Measurements from ENCODE around the gene NEDD8. TPM values are rescaled to one million over a fixed set of nuclear protein-coding genes. Genes with fewer than 3 reads are reported as not detected.

The NEDD8 gene
- total RNA-seq, 2 experiments from 2014 or later, result 181 to 205 TPM

DNA sequence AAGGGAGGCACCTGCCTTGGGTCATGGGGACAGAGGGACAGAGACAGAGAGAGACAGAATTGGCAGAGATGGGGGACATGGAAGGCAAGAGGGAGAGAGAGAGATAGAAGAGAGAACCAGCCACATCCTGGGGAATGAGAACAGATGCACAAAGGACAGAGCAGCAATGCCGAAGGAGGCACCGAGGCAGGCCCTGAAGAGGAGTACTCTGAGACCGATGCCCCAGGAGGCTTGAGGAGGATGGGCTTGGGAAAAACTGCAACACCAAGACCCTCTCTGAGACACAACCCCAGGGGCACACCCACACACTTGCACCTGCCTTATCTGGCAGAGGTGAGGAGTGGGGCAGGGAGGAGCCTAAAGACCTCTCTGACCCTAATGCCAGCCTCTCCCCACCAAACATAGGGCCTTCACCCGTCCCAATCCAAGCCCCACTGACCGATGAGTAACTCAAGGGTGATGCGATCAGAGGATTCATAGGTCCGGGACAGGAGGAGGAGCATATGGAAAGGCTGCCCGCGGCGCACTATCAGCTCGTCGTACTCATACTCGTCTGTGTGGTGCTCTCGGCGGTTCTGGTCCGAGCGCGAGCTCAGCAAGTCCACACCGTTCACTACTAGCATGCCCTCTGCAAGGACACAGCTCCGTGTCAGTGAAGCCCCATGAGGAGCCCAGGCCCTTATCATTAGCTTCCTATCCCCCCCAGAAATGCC lies 29.2 kb upstream of the NEDD8 start:
- ATAC-seq (no peak), DNase-seq (no peak)
- Mint-ChIP-seq H3K27ac (no peak overlapping the region), H3K4me1 (no peaks in the 10 kb centered on the region), H3K36me3 (no peaks in the 10 kb centered on the region), H3K9me3 (ENCODE audit: low read depth) (no peaks in the 10 kb centered on the region), H3K27me3 (no peaks in the 10 kb centered on the region), H3K4me3 (no peak overlapping the region)
- CTCF ChIA-PET, result interaction anchor here (0.7 to 1.9 kb wide), 3 partner anchors 10 to 18 kb away, joined by 3 to 10 read pairs (median 4); partner anchors contain the start of gene RABGGTA

GRCh38 chr14:24260780-24261157 lies 28.6 kb upstream of the NEDD8 start:
- CTCF ChIA-PET, result no interaction called here
- no peak overlapping the region for H3K4me3 Mint-ChIP-seq
- no peak for ATAC-seq

DNA sequence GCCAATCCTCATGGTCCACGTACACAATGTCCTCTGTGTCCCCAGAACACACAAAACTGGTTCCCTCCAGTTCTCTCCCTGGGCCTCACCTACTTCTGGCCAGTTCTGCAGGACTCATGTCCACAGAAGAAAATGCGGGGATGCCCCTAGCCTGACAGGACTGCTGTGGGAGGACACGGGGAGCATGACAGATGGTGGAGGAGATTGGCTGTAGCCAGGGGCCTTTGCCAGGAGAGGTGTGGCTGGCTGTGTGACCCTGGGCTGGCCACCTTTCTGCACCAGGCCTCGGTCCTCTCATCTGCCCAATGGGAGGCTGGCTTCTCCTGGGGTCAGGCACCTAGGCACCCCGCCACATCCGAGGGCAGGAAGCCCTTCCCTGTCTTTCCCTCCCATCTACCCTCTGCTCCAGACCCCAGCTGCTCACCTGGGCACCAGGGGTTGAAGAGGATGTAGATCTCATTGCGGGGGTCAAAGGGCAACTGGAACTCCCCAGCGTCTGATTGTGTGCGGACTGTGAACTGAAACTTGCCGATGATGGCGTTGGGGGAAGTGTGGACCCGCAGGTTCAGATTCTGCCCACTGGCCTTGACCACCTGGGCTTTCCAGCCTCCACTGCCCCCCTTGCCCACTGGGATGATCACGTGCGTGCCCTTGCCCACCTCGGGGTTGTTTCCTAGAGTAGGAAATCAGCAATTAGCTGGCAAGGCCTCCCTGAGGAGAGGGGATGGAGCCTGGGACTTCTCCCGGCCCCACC lies 28.0 kb upstream of the NEDD8 start:
- Mint-ChIP-seq H3K27ac (no peak overlapping the region), H3K4me3 (no peak overlapping the region), H3K27me3 (no peaks in the 10 kb centered on the region), H3K9me3 (ENCODE audit: low read depth) (no peaks in the 10 kb centered on the region), H3K4me1 (no peaks in the 10 kb centered on the region), H3K36me3 (no peaks in the 10 kb centered on the region)
- no peak for ATAC-seq
- CTCF ChIA-PET, result no interaction called here
- DNase-seq, result no peak

More at GRCh38 chr14:24260780-24261157, 28.6 kb upstream of the NEDD8 start:
- no peaks in the 10 kb centered on the region for H3K36me3 Mint-ChIP-seq
- no peaks in the 10 kb centered on the region for H3K9me3 Mint-ChIP-seq (ENCODE audit: low read depth)
- H3K27me3 Mint-ChIP-seq, result no peaks in the 10 kb centered on the region
- H3K4me1 Mint-ChIP-seq, result no peaks in the 10 kb centered on the region
- no peak overlapping the region for H3K27ac Mint-ChIP-seq
- DNase-seq, result no peak

GRCh38 chr14:24259282-24260025 lies 27.3 kb upstream of the NEDD8 start:
- CTCF ChIA-PET, result no interaction called here

GRCh38 chr14:24258548-24259265 lies 26.5 kb upstream of the NEDD8 start:
- CTCF ChIA-PET, result interaction anchor here (0.7 to 18.5 kb wide), 3 partner anchors 13 to 15 kb away, joined by 3 to 275 read pairs (median 3); partner anchors contain the start of gene RABGGTA
- ATAC-seq, result no peak
- Mint-ChIP-seq H3K27ac (no peak overlapping the region), H3K36me3 (no peaks in the 10 kb centered on the region), H3K9me3 (ENCODE audit: low read depth) (no peaks in the 10 kb centered on the region), H3K27me3 (no peaks in the 10 kb centered on the region), H3K4me3 (no peak overlapping the region), H3K4me1 (no peaks in the 10 kb centered on the region)
- no peak for DNase-seq

More at GRCh38 chr14:24259282-24260025, 27.3 kb upstream of the NEDD8 start:
- Mint-ChIP-seq H3K4me1 (no peaks in the 10 kb centered on the region), H3K4me3 (no peak overlapping the region), H3K9me3 (ENCODE audit: low read depth) (no peaks in the 10 kb centered on the region), H3K27me3 (no peaks in the 10 kb centered on the region), H3K27ac (no peak overlapping the region), H3K36me3 (no peaks in the 10 kb centered on the region)
- DNase-seq (no peak), ATAC-seq (no peak)

- Mint-ChIP-seq H3K27me3 (no peaks in the 10 kb centered on the region), H3K9me3 (ENCODE audit: low read depth) (no peaks in the 10 kb centered on the region), H3K27ac (no peak overlapping the region), H3K4me3 (no peak overlapping the region), H3K4me1 (no peaks in the 10 kb centered on the region), H3K36me3 (no peaks in the 10 kb centered on the region)
- CTCF ChIA-PET, result interaction anchor here (0.7 to 18.5 kb wide), 5 partner anchors 11 to 174 kb away, joined by 3 to 275 read pairs (median 3); partner anchors contain the start of gene RABGGTA
- DNase-seq (no peak), ATAC-seq (no peak)
Measured at GRCh38 chr14:24258119-24258518, 26.0 kb upstream of the NEDD8 start.

DNA sequence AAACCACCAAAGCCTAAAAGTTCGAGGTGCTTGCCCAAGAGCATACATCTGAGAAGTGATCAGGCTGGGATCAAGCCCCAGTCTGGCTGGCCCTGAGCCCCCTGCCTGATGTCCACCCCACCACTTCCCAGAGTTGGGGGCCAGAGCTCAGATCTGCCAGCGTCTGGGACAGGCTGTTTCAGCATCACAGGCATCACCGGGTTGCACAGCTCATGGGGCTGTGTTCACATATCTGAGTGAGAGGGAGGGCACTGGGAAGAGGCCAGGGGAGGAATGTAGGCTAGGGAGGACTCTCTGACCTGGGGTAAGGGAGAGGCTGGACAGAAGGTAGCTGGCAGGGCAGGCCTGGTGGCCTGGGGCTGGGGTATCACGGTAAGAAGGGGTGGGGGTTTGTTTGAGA lies 24.8 kb upstream of the NEDD8 start:
- ATAC-seq, result no peak
- H3K27ac Mint-ChIP-seq, result no peak overlapping the region
- no peak overlapping the region for H3K4me3 Mint-ChIP-seq
- CTCF ChIA-PET, result interaction anchor here (1.1 to 18.5 kb wide), 7 partner anchors 10 to 175 kb away, joined by 3 to 275 read pairs (median 3); partner anchors contain the start of gene RABGGTA
- no peaks in the 10 kb centered on the region for H3K9me3 Mint-ChIP-seq (ENCODE audit: low read depth)
- H3K4me1 Mint-ChIP-seq, result no peaks in the 10 kb centered on the region
- no peaks in the 10 kb centered on the region for H3K27me3 Mint-ChIP-seq
- DNase-seq, result no peak
- H3K36me3 Mint-ChIP-seq, result no peaks in the 10 kb centered on the region

DNA sequence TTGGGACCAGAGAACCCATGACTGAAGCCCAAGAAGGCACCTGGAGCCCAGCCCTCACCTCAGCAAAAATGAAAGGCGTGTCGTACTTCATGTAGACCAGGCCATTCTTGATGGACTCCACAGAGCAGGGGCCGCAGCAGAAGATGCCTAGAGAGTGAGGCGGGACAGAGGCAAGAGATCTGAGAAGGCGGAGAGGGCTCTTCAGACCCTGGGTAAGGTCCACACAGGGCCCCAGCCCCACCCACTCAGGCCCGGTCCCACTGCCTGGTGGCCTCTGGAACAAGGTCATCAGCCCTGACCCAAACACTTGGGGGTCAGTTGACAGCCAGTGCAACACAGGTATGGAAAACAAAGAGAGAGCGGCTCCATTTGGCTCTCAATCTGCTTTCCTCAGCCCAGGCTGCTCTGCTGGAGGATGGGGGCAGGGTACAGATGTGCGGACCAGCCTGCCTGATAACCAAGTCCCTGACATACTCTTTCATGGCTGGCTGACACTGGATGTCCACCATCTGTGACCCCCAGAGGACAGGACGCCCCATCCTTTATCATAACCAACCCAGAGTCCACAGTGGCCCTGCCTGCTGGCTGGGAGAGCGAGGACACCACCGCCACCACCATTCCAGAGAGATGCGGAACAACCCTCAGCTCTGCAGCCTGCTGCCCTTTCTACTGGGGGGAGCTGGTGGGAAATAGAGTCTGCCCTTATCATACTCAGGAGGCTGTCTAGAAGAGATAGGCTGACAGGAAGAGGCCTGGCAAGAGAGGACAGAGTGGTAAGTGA lies 24.0 kb upstream of the NEDD8 start:
- H3K4me1 Mint-ChIP-seq, result peaks cover 2% of the 10 kb centered on the region
- ATAC-seq (no peak), DNase-seq (no peak)
- no peak overlapping the region for H3K27ac Mint-ChIP-seq
- H3K27me3 Mint-ChIP-seq, result no peaks in the 10 kb centered on the region
- no peak overlapping the region for H3K4me3 Mint-ChIP-seq
- CTCF ChIA-PET, result interaction anchor here (1.3 to 18.5 kb wide), 3 partner anchors 10 to 34 kb away, joined by 3 to 275 read pairs (median 4); partner anchors contain the start of gene RABGGTA
- no peaks in the 10 kb centered on the region for H3K9me3 Mint-ChIP-seq (ENCODE audit: low read depth)
- no peaks in the 10 kb centered on the region for H3K36me3 Mint-ChIP-seq

- Mint-ChIP-seq H3K9me3 (ENCODE audit: low read depth) (no peaks in the 10 kb centered on the region), H3K4me1 (peaks cover 9% of the 10 kb centered on the region), H3K27ac (no peak overlapping the region), H3K27me3 (no peaks in the 10 kb centered on the region), H3K4me3 (no peak overlapping the region), H3K36me3 (no peaks in the 10 kb centered on the region)
- no peak for ATAC-seq
- CTCF ChIA-PET, result interaction anchor here (1.3 to 18.5 kb wide), 2 partner anchors 9 to 17 kb away, joined by 4 to 275 read pairs; partner anchors contain the start of gene RABGGTA
- no peak for DNase-seq
Measured at GRCh38 chr14:24255438-24255837, 23.3 kb upstream of the NEDD8 start.

DNA sequence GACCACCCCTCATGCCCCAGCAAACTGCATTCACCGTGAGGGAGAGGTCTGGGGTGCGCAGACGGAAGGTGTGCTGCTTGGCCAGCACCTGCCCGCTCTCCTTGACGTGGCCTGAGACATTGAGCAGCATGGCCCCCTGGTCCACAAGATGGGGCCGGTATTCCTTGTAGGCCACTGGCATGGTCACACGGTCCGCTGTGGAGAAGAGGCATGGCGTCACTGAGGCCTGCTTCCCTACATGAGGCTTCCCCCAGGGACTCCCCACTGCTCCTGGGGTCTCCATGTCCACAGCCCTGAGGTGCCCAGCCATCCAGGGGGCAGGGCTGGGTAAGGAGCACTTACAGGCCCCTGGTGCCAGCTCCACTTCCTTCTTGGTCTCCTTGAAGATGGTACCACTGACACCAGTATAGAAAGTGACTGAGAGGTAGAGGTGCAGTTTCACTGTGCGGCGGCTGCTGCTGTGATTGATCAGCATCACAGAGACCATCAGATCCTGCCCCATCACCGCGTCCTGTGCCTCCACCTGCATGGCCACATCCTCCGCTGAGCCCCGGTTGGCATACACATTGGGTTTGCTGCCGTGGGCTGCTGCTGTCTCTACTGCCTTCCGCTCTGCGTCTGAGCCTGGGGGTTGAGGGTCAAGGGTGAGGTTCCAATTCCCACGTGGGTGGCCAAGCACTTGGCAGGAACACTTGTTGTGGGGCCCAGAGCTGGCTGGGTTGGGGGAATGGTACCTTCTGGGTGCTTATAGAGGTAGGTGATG lies 22.6 kb upstream of the NEDD8 start:
- Mint-ChIP-seq H3K4me3 (no peak overlapping the region), H3K27ac (no peak overlapping the region), H3K36me3 (peaks cover under 1% of the 10 kb centered on the region), H3K27me3 (no peaks in the 10 kb centered on the region), H3K4me1 (peaks cover 15% of the 10 kb centered on the region), H3K9me3 (ENCODE audit: low read depth) (no peaks in the 10 kb centered on the region)
- CTCF ChIA-PET, result interaction anchor here (1.3 to 18.5 kb wide), 2 partner anchors 8 to 18 kb away, joined by 4 to 275 read pairs; partner anchors contain the start of gene RABGGTA
- no peak for ATAC-seq
- DNase-seq, result no peak

GRCh38 chr14:24253936-24254335 lies 21.8 kb upstream of the NEDD8 start:
- CTCF ChIA-PET, result interaction anchor here (0.6 to 18.5 kb wide), 2 partner anchors 11 to 19 kb away, joined by 3 to 275 read pairs; partner anchors contain the start of gene RABGGTA
- peaks cover 3% of the 10 kb centered on the region for H3K36me3 Mint-ChIP-seq
- no peaks in the 10 kb centered on the region for H3K27me3 Mint-ChIP-seq
- no peak overlapping the region for H3K27ac Mint-ChIP-seq
- no peak for DNase-seq
- H3K4me3 Mint-ChIP-seq, result no peak overlapping the region
- H3K9me3 Mint-ChIP-seq (ENCODE audit: low read depth), result no peaks in the 10 kb centered on the region
- ATAC-seq, result no peak
- H3K4me1 Mint-ChIP-seq, result peaks cover 24% of the 10 kb centered on the region
